Kidney (tissue), 14 donors: Measurements from ENCODE around the gene MICAL2. TPM values are rescaled to one million over a fixed set of nuclear protein-coding genes. Genes with fewer than 3 reads are reported as not detected.
A peak's percentile ranks its signal among the peaks of the same experiment; 100 is the strongest.

ENCODE experiments used
- DNase-seq, 5 donors: peaks; one replicate each; pipeline ENCODE4 v3.0.0-alpha.2; 2013 to 2020
- FAIRE-seq: peaks from 2 replicates; lab custom pipeline; 2012; peaks lifted over from hg19 to GRCh38; lab: Jason Lieb, UNC
- H3K27ac ChIP-seq, 2 donors: one replicate each; pipeline ENCODE4 v1.7.0; 2013; ENCODE audit warnings: low read depth in 2 of 2, low read length in 2 of 2, inconsistent platforms in 1 of 2
- H3K27me3 ChIP-seq: one replicate; pipeline ENCODE4 v1.7.1; 2013; ENCODE audit warnings: low read length, inconsistent platforms; ENCODE audit not compliant: control insufficient read depth, insufficient read depth
- H3K36me3 ChIP-seq, 3 donors: one replicate each; pipeline versions ENCODE4 v1.7.0 to v1.7.1; 2013; ENCODE audit warnings: low read length in 3 of 3, control low read depth in 1 of 3, inconsistent platforms in 1 of 3; ENCODE audit not compliant: insufficient read depth in 3 of 3, control insufficient read depth in 2 of 3
- H3K4me1 ChIP-seq, 3 donors: one replicate each; pipeline versions ENCODE4 v1.7.0 to v1.7.1; 2013; ENCODE audit warnings: low read length in 3 of 3, inconsistent platforms in 1 of 3, low read depth in 1 of 3; ENCODE audit not compliant: control insufficient read depth in 2 of 3, insufficient read depth in 2 of 3
- H3K4me3 ChIP-seq, 3 donors: one replicate each; pipeline versions ENCODE4 v1.7.0 to v1.8.1; 2013; ENCODE audit warnings: low read length in 3 of 3, control low read depth in 1 of 3, inconsistent platforms in 1 of 3
- H3K9ac ChIP-seq, 3 donors: one replicate each; pipeline versions ENCODE4 v1.7.0 to v1.7.1; 2013; ENCODE audit warnings: low read length in 3 of 3, control low read depth in 1 of 3, inconsistent platforms in 1 of 3
- H3K9me3 ChIP-seq, 3 donors: one replicate each; pipeline versions ENCODE4 v1.7.0 to v1.7.1; 2013; ENCODE audit warnings: low read length in 3 of 3, control low read depth in 1 of 3, inconsistent platforms in 1 of 3; ENCODE audit not compliant: control insufficient read depth in 2 of 3, insufficient read depth in 1 of 3
- CTCF ChIP-seq: IDR thresholded peaks from 3 replicates; pipeline ENCODE4 v1.5.1; 2012; ENCODE audit warnings: mild to moderate bottlenecking, moderate library complexity, borderline replicate concordance; ENCODE audit not compliant: insufficient read depth; ENCODE audit errors: extremely low read depth
- intact Hi-C: fragments of 100-400 bp; cut with DNase I; formaldehyde crosslinking; loops from one replicate; pipeline ENCODE4 v1.11.1; 2022
- polyA plus RNA-seq: library from polyadenylated mRNA; stranded (reverse); fragments of 350-450 nt; fragmentation: Illumina TruSeq; extraction: RNeasy Lipid Tissue Mini Kit (QIAGEN cat#74804); gene quantifications from one replicate; pipeline ENCODE4 v1.2.3, GENCODE V29; 2014; ENCODE audit warnings: low read depth, low replicate concordance; ENCODE audit not compliant: insufficient read depth
- total RNA-seq: library from RNA; stranded (reverse); fragmentation: NEBNext Ultra II Directional; extraction: Animal tissue kit (Norgen Biotek cat#: 25700); gene quantifications from one replicate; pipeline ENCODE4 v1.2.1, GENCODE V29; 2021
- donor health status: control.
- donor health status: control.
- donor health status: control.
- donor health status: control.
- donor health status: control.
- donor health status: DM: yes; HTN: yes; CAD: no.
- donor health status: Normal renal cell carcinoma (clear cell type).

Gene MICAL2
- total and polyA plus RNA-seq, 2 donors from 2014 or later = 7.8 to 64.5 TPM

DNA sequence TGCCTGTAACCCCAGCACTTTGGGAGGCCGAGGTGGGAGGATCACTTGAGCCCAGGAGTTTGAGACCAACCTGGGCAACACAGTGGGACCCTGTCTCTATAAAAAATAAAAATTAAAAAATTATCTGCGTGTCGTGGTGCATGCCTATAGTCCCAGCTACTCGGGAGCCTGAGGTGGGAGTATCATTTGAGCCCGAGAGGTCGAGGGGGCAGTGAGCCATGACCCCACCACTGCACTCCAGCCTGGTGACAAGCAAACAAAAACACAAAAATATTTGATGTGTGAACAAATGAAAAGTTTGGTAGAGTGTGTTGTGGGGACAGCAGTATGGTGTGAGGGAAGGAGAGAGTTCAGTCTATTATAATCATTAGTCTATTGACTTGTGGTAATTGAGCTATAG, 176.2 kb downstream of the MICAL2 start:
- Histone ChIP-seq H3K27me3 (no peaks in the 10 kb centered on the region), H3K27ac (no peak overlapping the region), H3K36me3 (no peaks in the 10 kb centered on the region), H3K4me3 (no peak overlapping the region), H3K9me3 (no peaks in the 10 kb centered on the region), H3K4me1 (no peaks in the 10 kb centered on the region), H3K9ac (no peak overlapping the region)
- no peak for FAIRE-seq
- DNase-seq = peak in 1 of 5 donors; percentile 60
- TF ChIP-seq CTCF = no peak
- intact Hi-C loops = no loop called here

DNA sequence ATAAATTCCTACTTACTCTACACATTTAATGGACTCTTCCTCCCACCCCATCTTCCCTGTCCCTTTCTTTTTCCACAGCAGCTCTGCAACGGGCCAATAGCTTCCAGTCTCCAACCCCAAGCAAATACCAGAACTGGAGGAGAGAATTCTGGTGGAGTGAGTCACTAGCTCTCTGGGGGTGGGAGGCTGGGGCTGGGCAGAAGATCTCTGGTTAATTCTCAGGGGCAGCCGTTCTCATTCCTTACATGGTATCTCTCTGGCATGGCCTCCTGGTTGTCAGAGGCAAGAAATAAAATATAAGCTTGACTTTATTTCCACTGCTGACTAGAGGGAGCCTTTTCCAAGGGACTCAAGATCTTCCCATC, 176.6 kb downstream of the MICAL2 start:
- no peak overlapping the region for H3K4me3 ChIP-seq
- DNase-seq = peak in 3 of 5 donors; percentile 24 to 85 (median 45)
- no peak for TF ChIP-seq CTCF
- H3K27ac ChIP-seq = no peak overlapping the region
- H3K9me3 ChIP-seq = no peaks in the 10 kb centered on the region
- no peak overlapping the region for H3K9ac ChIP-seq
- no peaks in the 10 kb centered on the region for H3K4me1 ChIP-seq
- no peak for FAIRE-seq
- no peaks in the 10 kb centered on the region for H3K36me3 ChIP-seq
- no peaks in the 10 kb centered on the region for H3K27me3 ChIP-seq
- intact Hi-C loops = no loop called here

DNA sequence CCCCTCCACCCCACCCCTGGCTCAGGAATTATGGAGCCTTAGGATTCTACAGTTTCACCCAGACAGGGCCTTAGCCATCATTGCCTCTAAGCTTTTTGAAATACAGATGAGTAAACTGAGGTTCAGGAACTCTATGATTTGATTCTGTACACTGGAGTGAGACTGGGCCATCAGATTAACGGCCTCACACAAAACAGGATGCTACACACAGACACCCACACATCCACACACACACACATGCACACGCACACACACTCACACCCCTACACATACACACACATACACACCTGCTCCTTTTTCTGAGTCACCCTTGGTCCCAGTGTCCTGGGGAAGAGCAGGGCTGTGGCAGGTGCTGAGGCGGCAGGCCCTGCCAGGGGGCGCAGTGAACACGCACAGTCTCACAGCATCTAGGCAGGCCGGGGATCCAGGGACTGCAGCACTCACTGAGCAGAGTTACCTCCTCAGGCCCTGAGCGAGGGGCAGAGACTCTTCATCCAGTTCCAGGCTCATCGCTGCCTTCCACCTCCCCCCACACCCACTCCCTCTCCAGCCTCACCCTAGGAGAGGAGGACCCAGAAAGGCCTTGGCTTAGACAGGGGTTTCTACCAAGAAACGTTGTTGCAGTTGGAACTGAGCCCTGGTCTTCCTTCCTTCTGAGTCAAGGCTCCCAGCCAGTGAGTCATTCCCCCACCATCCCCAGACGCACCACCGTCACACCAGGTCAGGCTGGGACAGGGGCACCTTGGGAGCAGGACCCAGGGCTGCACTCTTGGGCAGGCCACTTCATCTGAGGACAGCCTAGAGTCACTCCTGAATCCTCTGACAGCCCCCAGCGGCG, 177.2 kb downstream of the MICAL2 start:
- Histone ChIP-seq H3K36me3 (no peaks in the 10 kb centered on the region), H3K27ac (peak overlapping the region in 1 of 2 donors; percentile 1), H3K4me3 (no peak overlapping the region), H3K9me3 (no peaks in the 10 kb centered on the region), H3K27me3 (no peaks in the 10 kb centered on the region), H3K9ac (no peak overlapping the region), H3K4me1 (no peaks in the 10 kb centered on the region)
- FAIRE-seq (no peak), DNase-seq (peak; percentile 68 to 88 (median 76))
- intact Hi-C loops = no loop called here
- TF ChIP-seq CTCF = no peak
